ENCODE data around the gene ARHGDIB. TPM values are rescaled to one million over a fixed set of nuclear protein-coding genes. Genes with fewer than 3 reads are reported as not detected.

Gene ARHGDIB
- total RNA-seq, 3 donors from 2014 or later: 241 to 278 (median 247) TPM

DNA sequence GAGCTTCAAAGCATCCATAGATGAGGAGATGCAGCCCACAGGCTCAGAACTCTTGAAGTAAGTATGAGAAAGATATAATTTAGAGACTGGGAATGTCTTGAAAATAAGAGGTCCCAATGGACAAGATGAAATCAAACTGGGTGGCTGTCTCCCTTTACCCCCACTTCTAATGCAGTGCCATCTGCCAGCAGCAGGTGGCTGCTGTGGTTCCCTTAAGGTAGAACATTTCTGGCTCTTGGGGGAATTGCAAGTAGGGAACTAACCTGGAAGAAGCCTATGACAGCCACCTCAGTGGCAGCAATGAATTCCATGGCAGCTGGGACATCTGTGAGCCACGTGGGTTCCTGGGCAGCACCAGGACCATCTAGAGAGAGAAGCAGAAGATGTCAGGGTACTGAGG, 23.7 kb downstream of the ARHGDIB start:
- Mint-ChIP-seq H3K9me3 (no peaks in the 10 kb centered on the region), H3K4me1 (ENCODE audit: low read depth) (peaks cover 42% of the 10 kb centered on the region), H3K27me3 (ENCODE audit: low read depth) (no peaks in the 10 kb centered on the region), H3K4me3 (no peak overlapping the region), H3K36me3 (ENCODE audit: insufficient read depth) (peaks cover 53% of the 10 kb centered on the region)
- ATAC-seq (peak in 1 of 2 donors; percentile 50), DNase-seq (no peak)

DNA sequence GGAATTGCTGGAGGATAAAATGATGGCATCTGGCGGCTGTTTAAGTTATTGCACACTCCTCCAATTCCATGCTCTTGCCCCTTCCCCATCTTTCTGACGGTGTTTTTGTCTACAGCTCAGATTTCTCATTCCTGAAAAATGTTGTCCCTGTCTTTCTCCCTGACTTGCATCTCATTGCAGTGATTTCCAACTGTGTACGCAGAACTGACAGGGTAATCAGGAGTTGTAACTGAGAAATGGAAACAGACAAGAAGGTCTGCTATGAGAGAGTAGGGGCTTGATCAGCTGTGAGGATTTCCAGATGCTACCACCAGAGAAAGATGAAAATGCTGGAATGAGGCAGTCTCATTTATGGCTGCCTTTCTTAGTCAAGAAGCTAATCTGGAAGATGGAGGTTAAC, 24.4 kb downstream of the ARHGDIB start:
- no peak for ATAC-seq
- H3K4me3 Mint-ChIP-seq: no peak overlapping the region
- H3K36me3 Mint-ChIP-seq (ENCODE audit: insufficient read depth): peaks cover 53% of the 10 kb centered on the region
- H3K27me3 Mint-ChIP-seq (ENCODE audit: low read depth): no peaks in the 10 kb centered on the region
- DNase-seq: no peak
- no peaks in the 10 kb centered on the region for H3K9me3 Mint-ChIP-seq
- peaks cover 42% of the 10 kb centered on the region for H3K4me1 Mint-ChIP-seq (ENCODE audit: low read depth)

DNA sequence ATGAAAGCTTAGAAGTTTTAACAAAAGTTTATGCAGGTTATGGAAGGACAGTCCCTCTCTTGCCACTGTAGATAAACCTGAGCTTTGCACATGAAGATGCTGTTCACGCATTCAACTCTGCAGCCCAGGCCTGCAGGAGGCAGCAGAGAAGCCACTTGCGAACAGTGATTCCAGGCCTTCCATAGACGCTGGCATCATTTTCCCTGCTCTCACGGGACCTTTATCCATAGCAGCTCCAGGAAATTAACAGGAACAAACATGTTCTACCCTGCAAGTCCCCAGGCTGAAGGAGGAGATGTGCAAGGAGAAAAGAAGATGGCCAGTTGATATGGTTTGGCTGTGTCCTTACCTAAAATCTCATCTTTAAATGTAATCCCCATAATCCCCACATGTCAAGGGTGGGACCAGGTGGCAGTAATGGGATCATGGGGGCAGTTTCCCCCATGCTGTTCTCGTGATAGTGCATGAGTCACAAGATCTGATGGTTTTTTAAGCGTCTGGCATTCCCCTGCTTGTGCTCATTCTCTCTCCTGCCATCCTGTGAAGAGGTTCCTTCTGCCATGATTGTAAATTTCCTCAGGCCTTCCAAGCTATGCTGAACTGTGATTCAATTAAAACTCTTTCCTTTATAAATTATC, 25.1 kb downstream of the ARHGDIB start:
- no peaks in the 10 kb centered on the region for H3K27me3 Mint-ChIP-seq (ENCODE audit: low read depth)
- peaks cover 42% of the 10 kb centered on the region for H3K4me1 Mint-ChIP-seq (ENCODE audit: low read depth)
- peaks cover 54% of the 10 kb centered on the region for H3K36me3 Mint-ChIP-seq (ENCODE audit: insufficient read depth)
- DNase-seq (no peak), ATAC-seq (no peak)
- no peak overlapping the region for H3K4me3 Mint-ChIP-seq
- H3K9me3 Mint-ChIP-seq: no peaks in the 10 kb centered on the region

DNA sequence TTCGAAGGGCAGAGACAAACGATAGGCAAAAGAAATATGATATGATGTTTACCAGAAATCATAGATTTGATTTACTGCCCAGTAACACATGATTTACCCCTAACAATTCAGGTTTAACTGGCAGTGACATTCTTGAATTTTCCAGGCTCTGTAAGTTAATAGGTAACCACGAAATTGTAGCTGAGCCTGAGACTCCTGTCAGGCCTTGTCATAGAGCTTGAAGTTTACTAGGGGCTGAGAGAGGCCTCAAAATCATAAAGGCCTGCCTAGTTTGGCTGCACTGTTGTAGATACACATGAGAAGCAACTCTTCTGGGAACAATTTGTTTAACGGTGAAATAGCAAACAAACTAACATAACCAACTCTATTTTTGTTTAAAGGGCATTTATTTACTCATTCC, 26.4 kb downstream of the ARHGDIB start:
- DNase-seq (no peak), ATAC-seq (no peak)
- no peak overlapping the region for H3K4me3 Mint-ChIP-seq
- no peaks in the 10 kb centered on the region for H3K27me3 Mint-ChIP-seq (ENCODE audit: low read depth)
- H3K4me1 Mint-ChIP-seq (ENCODE audit: low read depth): peaks cover 35% of the 10 kb centered on the region
- H3K36me3 Mint-ChIP-seq (ENCODE audit: insufficient read depth): peaks cover 45% of the 10 kb centered on the region
- no peaks in the 10 kb centered on the region for H3K9me3 Mint-ChIP-seq

DNA sequence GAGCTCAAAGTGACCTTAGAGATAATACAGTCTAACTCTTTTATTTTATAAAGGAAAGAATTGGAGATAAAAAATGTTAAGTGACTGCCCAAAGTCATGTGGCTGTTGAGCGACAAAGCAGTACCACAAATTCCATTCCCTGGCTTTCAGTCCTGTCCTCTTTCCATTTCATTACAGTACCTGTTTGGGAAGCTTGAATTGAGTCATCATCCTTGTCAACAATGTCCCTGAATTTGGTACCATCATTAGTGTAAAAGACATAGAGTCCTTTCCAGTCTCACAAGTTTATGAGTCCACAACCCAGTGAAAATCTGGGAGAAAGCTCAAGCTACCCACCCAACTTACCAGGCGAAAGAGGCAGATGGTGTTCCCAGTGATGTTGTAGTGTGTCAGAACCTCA, 26.9 kb downstream of the ARHGDIB start:
- Mint-ChIP-seq H3K4me3 (no peak overlapping the region), H3K27me3 (ENCODE audit: low read depth) (no peaks in the 10 kb centered on the region), H3K36me3 (ENCODE audit: insufficient read depth) (peaks cover 40% of the 10 kb centered on the region), H3K4me1 (ENCODE audit: low read depth) (peaks cover 30% of the 10 kb centered on the region), H3K9me3 (no peaks in the 10 kb centered on the region)
- no peak for ATAC-seq
- DNase-seq: no peak

DNA sequence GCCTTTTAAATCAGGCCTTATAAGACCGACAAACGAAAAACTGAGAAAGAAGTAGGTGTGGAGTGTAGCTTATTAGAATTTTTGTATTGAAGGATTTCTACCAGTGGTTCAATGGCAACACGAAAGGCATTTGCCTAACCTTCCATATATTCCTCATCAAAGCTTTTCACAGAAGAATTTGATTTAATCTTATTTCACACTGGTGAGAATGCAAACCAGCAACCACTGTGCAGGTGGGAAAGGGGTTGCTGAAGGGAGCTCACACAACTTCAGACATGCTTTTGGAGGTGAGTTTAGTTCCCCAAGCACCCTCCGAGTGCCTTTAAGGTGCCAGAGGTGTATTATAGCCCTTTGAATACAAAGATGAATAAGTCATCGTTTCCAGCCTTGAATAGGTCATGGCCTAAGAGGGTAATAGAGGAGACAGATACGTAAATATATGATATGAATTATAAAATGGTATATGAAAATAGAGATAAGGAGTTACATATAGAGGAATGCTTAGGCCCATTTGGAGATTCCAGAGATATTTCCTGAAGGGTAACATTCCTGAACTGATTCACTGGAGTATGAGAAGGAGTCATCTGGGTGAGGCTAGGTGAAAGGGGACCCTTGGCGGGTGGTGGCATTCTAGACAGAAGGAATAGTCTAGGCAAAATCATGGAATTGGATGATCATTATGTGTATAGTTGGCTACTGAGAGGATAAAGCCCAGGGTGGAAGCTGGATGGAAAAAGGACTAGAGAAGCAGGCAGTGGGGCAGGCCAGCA, 29.4 kb downstream of the ARHGDIB start:
- no peak for ATAC-seq
- DNase-seq: no peak
- Mint-ChIP-seq H3K36me3 (ENCODE audit: insufficient read depth) (peaks cover 33% of the 10 kb centered on the region), H3K27me3 (ENCODE audit: low read depth) (no peaks in the 10 kb centered on the region), H3K4me1 (ENCODE audit: low read depth) (peaks cover 6% of the 10 kb centered on the region), H3K9me3 (no peaks in the 10 kb centered on the region), H3K4me3 (no peak overlapping the region)

DNA sequence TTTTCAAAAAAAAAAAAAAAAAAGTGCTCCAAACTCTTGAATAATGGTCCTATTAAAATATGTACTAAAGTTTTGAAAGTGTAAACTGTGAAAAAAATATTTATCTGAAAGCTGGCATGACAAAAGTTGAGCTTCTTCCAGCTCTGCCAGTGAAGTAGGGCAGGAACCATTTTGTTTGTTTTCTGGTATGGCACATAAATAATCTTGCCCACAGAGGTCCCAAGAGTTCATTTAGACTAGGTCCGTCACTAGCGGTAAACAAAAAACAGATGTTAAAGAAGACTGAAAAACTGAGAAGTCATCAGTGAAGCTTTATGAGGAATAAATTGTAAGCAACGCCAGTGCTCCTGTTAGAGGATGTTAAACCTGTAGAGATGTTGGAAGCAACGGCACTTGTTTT, 30.0 kb downstream of the ARHGDIB start:
- no peaks in the 10 kb centered on the region for H3K9me3 Mint-ChIP-seq
- peaks cover 1% of the 10 kb centered on the region for H3K4me1 Mint-ChIP-seq (ENCODE audit: low read depth)
- H3K4me3 Mint-ChIP-seq: no peak overlapping the region
- DNase-seq (no peak), ATAC-seq (no peak)
- H3K36me3 Mint-ChIP-seq (ENCODE audit: insufficient read depth): peaks cover 29% of the 10 kb centered on the region
- no peaks in the 10 kb centered on the region for H3K27me3 Mint-ChIP-seq (ENCODE audit: low read depth)

DNA sequence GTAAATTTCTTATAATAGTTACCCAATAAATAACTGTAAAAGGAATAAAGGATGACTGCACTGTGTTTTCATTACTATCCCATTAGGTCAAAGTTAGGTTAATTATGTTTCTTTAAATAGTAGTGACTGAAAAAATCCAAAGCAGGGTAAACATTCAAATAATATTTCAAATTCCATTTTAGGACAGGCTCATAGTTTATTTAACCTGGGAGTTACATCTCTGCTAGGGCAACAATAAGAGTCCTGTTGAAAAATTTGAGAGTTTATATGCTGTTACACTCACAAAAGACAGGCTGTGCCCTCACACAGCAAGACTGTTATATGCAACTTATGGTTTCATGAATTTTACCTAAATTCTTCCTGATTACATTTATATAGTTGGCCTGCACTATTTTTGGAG, 31.1 kb downstream of the ARHGDIB start:
- Mint-ChIP-seq H3K27me3 (ENCODE audit: low read depth) (no peaks in the 10 kb centered on the region), H3K36me3 (ENCODE audit: insufficient read depth) (peaks cover 29% of the 10 kb centered on the region), H3K9me3 (no peaks in the 10 kb centered on the region), H3K4me1 (ENCODE audit: low read depth) (no peaks in the 10 kb centered on the region), H3K4me3 (no peak overlapping the region)
- no peak for DNase-seq
- ATAC-seq: no peak

DNA sequence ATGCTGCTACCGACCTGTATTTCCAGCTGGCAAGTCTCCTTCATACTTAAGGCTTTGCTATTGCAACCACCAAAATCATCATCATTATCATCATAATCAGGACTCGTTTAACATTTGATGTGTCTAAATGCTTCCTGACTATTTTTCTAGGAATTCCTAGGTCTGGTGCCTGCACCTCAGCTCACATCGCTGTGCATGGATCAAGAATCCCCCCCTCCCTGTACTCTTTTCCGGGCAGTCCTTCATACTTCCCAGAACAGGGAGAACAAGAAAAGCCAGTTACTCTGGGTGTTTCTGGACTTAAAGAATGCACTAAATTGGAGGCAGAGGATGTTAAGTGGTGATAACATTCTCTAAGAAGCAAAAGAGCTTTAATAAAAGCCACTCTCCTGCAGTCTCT, 32.5 kb downstream of the ARHGDIB start:
- DNase-seq (no peak), ATAC-seq (no peak)
- Mint-ChIP-seq H3K36me3 (ENCODE audit: insufficient read depth) (peaks cover 31% of the 10 kb centered on the region), H3K4me3 (no peak overlapping the region), H3K4me1 (ENCODE audit: low read depth) (no peaks in the 10 kb centered on the region), H3K9me3 (no peaks in the 10 kb centered on the region), H3K27me3 (ENCODE audit: low read depth) (no peaks in the 10 kb centered on the region)

DNA sequence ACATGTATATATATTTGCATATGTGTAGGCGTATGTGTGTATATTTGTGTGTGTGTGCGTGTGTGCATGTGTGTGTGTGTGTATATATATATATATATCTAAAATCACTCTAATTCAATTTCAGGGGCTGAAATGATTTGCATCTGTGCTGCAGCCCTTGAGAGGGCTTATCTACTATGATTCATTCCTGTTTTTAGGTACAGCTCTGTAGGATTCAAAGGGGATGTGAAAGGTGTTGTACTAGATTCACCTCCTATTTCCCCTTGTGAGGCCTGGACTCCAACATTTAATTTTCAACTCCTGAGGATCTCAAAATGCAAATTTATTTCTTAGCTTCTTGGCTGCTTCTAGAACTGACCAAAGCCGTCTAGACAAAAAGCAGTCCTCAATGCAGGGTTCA, 34.1 kb downstream of the ARHGDIB start:
- peaks cover 21% of the 10 kb centered on the region for H3K36me3 Mint-ChIP-seq (ENCODE audit: insufficient read depth)
- no peak overlapping the region for H3K4me3 Mint-ChIP-seq
- H3K9me3 Mint-ChIP-seq: no peaks in the 10 kb centered on the region
- H3K4me1 Mint-ChIP-seq (ENCODE audit: low read depth): peaks cover 1% of the 10 kb centered on the region
- ATAC-seq (no peak), DNase-seq (no peak)
- H3K27me3 Mint-ChIP-seq (ENCODE audit: low read depth): no peaks in the 10 kb centered on the region

DNA sequence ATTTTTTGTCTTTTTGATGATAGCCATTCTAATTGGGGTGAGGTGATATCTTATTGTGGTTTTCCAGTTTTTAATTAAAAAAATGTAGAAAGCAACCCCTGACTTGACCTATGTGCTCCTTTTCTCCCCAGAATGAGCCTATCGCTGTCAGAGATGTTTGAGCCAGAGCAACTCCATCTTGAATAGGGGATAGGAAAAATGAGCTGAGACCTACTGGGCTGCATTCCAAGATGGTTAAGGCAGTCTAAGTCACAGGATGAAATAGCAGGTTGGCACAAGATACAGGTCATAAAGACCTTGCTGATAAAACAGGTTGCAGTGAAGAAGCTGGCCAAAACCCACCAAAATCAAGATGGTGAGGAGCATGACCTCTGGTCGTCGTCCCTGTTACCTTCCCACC, 36.9 kb downstream of the ARHGDIB start:
- no peak for DNase-seq
- ATAC-seq: no peak
- Mint-ChIP-seq H3K36me3 (ENCODE audit: insufficient read depth) (peaks cover 22% of the 10 kb centered on the region), H3K9me3 (no peaks in the 10 kb centered on the region), H3K27me3 (ENCODE audit: low read depth) (no peaks in the 10 kb centered on the region), H3K4me1 (ENCODE audit: low read depth) (peaks cover 18% of the 10 kb centered on the region), H3K4me3 (no peak overlapping the region)

DNA sequence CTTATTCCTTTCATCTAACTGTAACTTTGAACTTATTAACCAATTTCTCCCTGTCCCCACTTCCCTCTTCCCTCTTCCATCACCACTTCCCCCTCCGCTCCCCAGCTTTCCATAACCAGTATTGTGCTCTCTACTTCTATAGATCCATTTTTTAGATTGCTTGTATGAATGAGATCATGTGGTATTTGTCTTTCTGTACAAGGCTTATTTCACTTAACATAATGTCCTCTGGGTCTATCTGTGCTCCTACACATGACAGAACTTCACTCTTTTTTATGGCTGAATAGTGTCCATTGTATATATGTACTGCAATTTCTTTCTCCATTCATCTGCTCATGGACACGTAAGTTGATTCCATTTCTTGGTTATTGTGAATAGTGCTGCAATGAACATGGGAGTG, 37.5 kb downstream of the ARHGDIB start:
- Mint-ChIP-seq H3K36me3 (ENCODE audit: insufficient read depth) (peaks cover 24% of the 10 kb centered on the region), H3K9me3 (no peaks in the 10 kb centered on the region), H3K27me3 (ENCODE audit: low read depth) (no peaks in the 10 kb centered on the region), H3K4me3 (no peak overlapping the region), H3K4me1 (ENCODE audit: low read depth) (peaks cover 18% of the 10 kb centered on the region)
- no peak for ATAC-seq
- DNase-seq: no peak

DNA sequence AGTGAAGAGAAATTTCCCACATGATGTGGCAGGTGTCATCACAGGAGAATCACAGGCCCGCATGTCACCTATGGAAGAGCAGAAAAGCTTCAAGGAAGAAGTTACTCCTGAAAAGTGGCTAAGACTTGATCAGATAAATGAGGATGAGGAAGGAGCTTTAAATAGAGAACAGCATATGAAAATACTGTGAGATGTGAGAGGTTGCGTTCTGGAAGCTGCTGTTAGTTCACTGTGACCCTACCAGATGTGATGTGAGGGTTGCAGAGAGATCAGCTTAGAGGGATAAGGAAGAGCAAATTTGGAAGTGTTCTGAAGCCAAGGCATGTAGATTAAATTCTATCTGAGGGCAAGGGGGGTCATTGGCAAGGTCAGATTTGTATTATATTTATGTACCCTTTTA, 40.2 kb downstream of the ARHGDIB start:
- peaks cover 18% of the 10 kb centered on the region for H3K4me1 Mint-ChIP-seq (ENCODE audit: low read depth)
- DNase-seq: no peak
- H3K36me3 Mint-ChIP-seq (ENCODE audit: insufficient read depth): peaks cover 41% of the 10 kb centered on the region
- no peak overlapping the region for H3K4me3 Mint-ChIP-seq
- H3K27me3 Mint-ChIP-seq (ENCODE audit: low read depth): no peaks in the 10 kb centered on the region
- H3K9me3 Mint-ChIP-seq: no peaks in the 10 kb centered on the region
- ATAC-seq: no peak

DNA sequence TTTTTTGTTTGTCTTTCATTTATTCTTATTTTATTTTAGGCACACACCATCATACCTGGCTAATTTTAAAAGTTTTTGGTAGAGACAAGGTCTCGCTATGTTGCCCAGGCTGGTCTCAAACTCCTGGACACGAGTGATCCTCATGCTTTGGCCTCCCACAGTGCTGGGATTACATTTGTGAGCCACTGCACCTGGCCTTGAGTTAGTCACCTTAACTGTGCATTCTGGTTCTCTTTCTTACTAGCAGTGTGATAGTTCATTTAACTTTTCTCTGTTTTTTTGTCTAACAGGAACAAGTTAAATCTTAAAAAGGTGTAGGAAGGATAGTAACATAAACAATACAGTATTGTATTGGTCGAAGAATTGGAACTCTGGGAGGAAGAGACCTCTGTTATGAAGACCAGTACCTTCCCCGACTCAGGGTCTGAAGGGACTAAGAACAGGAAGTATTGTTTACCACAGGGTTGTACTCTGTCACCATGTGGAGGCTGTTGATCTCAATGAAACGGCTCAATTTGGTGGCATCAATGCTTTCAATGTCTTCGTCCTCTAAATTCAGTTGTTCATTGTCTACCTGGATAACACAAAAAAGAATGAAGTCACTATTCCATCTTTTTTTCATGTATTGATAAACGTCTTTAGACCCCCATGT, 40.8 kb downstream of the ARHGDIB start:
- no peaks in the 10 kb centered on the region for H3K9me3 Mint-ChIP-seq
- no peak overlapping the region for H3K4me3 Mint-ChIP-seq
- no peak for DNase-seq
- peaks cover 43% of the 10 kb centered on the region for H3K36me3 Mint-ChIP-seq (ENCODE audit: insufficient read depth)
- no peaks in the 10 kb centered on the region for H3K27me3 Mint-ChIP-seq (ENCODE audit: low read depth)
- peaks cover 18% of the 10 kb centered on the region for H3K4me1 Mint-ChIP-seq (ENCODE audit: low read depth)
- ATAC-seq: peak in 1 of 2 donors; percentile 69

DNA sequence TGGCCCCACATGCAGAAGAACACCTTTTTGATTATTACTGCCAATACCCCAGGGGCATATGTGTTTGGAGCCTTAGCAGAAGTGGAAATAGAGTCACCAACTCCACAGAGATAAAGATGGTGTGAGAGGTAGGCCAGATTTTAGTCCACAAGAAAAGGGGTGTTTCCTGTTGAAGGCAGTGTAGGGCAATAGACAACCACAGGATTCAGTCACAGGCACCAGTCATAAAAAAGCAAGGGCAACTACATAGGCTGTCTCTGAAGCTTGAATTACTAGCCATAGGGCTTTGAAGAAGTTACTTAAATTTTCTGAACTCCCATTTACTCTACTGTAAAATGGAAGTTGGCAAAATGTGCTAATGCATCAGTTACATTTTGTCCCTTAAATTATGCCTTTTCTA, 41.9 kb downstream of the ARHGDIB start:
- H3K4me3 Mint-ChIP-seq: no peak overlapping the region
- H3K4me1 Mint-ChIP-seq (ENCODE audit: low read depth): peaks cover 18% of the 10 kb centered on the region
- DNase-seq (no peak), ATAC-seq (no peak)
- H3K36me3 Mint-ChIP-seq (ENCODE audit: insufficient read depth): peaks cover 50% of the 10 kb centered on the region
- H3K9me3 Mint-ChIP-seq: no peaks in the 10 kb centered on the region
- H3K27me3 Mint-ChIP-seq (ENCODE audit: low read depth): no peaks in the 10 kb centered on the region

All from activated T-cell treated with anti-CD3 and anti-CD28 coated beads, Interleukin-2, amount 50 U/mL, for 4 hours (primary cell).